Non-pigmented ciliary epithelial cell (primary cell): Measurements from ENCODE around the gene C19orf44.
A peak's percentile ranks its signal among the peaks of the same experiment; 100 is the strongest.
"Not testable (repeated sequence)": the region's sequence is repeated elsewhere in the genome, so short reads cannot be mapped to it uniquely, and the experiment has no call there.

Experiments
- DNase-seq: peaks from one replicate; pipeline ENCODE4 v3.0.0-alpha.2; 2010; ENCODE audit warnings: low read depth

Gene C19orf44

DNA sequence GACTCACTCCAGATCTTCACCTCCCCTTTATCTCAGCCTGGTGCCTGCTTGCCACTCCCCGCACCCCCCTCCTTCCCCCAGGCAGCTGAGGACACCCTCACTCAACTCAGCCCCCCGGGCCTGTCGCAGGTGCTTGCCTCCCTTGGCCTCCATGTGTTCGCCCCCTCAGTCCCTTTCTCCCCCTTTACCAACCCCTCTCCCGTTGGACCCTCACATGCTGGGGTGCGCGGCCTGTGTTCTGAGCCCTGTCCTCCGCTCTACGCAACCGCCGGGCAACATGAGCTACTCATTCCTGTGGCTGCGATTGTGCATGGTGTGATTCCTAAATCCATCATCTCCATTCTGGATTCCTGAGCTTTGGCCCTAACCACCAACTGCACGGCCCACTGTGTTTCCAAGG, 40.9 kb downstream of the C19orf44 start:
- DNase-seq = no peak

- no peak for DNase-seq
Measured at GRCh38 chr19:16540948-16541347, 44.8 kb downstream of the C19orf44 start.

DNA sequence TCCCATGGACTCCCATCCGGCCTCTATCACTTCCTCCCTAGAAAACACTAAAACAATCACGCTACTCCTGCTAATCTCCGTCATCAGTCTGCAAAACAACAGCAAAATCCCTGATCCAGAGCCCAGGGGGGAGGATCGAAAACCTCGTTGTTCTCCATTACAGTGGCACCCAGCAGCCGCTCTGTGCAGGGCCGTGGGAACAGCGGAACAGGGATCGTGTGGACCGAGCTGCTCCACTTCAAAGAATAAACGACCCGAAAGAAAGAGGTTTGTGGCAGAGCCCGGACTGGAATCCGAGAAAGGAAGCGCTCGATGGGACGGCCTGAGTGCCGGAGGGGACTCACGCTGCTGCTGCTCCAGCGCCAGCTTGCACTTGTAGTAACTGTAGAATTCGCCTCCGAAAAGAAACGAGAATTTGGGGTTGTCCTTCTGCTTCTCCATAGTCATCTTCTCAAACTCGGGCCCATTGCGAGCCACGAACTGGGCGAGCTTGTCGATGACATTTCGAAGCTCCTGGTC, 45.4 kb downstream of the C19orf44 start:
- DNase-seq = no peak

DNA sequence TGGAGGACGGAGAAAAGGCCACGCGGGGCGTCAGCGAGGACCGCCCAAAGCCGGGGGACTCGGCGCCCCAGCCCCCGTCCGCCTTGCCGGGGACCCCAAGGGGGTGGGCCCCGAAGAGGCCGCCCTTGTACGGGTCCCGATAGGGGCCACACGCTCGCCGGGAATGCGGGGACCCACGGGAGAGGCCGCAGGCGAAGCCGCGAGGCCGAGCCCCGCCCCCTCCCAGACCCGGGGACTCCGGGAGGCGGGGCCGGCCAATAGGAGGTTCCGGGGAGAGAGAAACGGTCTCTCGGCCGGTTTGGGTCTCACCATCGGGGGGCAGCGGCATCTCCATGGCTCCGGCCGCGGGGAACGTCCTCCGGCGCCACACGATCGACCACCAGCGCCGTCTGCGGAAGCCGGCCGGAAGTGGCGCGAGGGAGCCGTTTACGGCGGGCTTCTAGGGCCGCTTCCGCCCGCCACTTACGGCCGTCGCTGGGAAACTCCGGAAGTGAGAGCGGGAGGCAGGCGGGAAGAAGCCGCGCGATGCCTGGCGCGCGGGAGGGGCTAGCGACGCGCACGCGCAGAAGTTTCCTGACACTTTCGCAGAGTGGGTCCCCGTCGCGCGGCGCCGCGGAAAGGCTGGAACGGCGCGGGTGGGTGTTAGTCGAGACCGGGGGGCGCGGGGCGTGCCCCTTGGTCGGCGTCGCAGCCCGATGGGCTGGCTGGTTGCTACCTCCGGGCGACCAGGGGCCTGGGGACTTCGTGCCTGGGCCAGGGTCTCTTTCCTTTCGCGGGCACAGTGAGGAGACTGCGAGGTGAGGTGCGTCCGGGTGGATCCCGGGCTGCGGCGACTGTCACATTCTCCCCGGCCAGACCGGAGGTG, 46.1 kb downstream of the C19orf44 start, which contains the start of gene CHERP:
Gene CHERP (minus strand): TSS at position 393 of the 865 bp plus-strand sequence. CDS start 59 bp downstream, at position 334.
- peak; percentile 51 for DNase-seq

- DNase-seq = no peak
Measured at GRCh38 chr19:16542910-16543472, 46.8 kb downstream of the C19orf44 start.

DNA sequence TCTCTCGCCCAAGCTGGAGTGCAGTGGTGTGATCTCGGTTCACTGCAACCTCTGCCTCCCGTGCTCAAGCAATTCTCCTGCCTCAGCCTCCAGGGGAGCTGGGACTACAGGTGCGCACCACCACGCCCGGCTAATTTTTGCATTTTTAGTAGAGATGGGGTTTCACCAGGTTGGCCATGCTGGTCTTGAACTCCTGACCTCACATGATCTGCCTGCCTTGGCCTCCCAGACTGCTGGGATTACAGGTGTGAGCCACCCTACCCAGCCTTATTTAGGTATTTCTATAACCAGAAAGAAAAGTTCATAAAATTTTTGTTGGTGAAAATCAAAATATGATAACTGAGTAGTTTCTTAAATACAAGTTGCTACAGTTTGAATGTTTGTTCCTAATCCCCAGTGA, 47.5 kb downstream of the C19orf44 start:
- DNase-seq = not testable (repeated sequence)

GRCh38 chr19:16544473-16545231, 48.5 kb downstream of the C19orf44 start:
- DNase-seq = no peak

DNA sequence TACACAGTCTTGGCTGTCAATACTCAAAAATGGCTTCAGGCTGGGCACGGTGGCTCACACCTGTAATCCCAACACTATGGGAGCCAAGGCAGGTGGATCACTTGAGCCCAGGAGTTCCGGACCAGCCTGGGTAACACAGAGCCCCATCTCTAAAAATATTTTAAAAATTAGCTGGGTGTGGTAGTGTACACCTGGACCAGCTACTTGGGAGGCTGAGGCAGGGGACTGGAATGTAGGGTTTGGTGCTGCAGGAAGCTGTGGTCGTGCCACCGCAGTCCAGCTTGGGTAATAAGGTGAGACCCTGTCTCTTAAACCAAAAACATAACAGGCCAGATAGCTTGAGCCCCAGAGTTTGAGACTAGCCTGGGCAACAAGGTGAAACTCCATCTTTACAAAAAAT, 52.8 kb downstream of the C19orf44 start:
- DNase-seq = no peak

- DNase-seq = not testable (repeated sequence)
Measured at GRCh38 chr19:16551902-16552301, 55.7 kb downstream of the C19orf44 start.

DNA sequence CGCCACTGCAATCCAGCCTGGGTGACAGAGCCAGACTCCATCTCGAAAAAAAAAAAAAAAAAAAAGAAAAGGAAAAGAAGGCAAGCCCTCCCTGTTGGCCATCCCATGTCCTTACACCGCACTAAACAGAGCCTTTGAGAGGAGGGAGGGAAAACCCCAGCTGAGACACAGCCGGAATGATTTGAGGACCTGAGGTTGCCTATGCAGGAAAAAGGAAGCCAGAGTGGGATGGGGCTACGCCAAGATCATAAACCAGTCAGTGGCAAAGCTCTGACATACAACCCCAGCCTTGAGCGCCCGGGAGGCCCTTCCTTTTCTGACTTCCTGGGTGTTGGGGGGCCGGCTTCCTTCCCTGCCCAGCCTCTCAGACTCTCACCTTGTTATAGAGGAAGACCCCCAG, 58.6 kb downstream of the C19orf44 start:
- no peak for DNase-seq

- DNase-seq = no peak
Measured at GRCh38 chr19:16559780-16560276, 63.6 kb downstream of the C19orf44 start.

DNA sequence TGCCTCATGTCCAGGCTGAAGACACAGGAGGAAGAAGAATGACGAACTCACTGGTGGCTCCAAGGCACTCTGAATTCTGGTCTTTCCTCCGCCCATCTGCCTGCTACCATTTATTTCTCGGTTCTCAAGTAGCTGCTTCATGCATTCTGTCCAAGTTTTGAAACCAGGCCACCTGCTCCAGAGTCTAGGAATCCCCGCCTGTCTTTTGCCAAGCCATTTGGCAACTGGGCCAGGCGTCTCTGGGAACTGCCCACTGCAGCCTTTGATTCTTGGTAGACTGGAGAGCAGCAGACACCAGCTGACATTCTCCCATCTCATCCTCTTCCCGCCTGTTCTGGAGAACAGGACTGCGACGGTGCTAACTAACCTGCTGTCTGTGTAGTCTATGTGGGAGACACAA, 65.2 kb downstream of the C19orf44 start:
- DNase-seq = no peak

GRCh38 chr19:16562608-16563025, 66.4 kb downstream of the C19orf44 start:
- no peak for DNase-seq

DNA sequence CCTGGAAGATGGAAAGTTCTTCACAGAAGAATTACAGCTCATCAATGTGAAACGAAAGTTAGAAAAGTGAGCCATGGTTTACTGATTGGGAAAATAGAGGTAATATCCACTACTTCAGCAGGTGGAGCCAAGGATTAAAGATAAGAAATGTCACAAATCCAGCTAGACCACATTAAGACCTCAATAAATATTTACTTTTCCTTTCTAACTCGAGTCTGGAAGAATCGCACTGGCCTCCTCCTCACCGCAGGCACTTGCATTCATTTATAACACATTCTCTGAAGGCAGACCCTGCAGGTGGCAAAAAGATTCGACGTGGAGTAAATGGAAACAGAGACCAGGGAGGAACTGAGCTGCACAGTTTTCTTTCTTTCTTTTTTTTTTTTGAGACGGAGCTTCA, 68.6 kb downstream of the C19orf44 start:
- no peak for DNase-seq

- DNase-seq = no peak
Measured at GRCh38 chr19:16566161-16566560, 70.0 kb downstream of the C19orf44 start.

GRCh38 chr19:16566702-16567101, 70.5 kb downstream of the C19orf44 start:
- DNase-seq = no peak

DNA sequence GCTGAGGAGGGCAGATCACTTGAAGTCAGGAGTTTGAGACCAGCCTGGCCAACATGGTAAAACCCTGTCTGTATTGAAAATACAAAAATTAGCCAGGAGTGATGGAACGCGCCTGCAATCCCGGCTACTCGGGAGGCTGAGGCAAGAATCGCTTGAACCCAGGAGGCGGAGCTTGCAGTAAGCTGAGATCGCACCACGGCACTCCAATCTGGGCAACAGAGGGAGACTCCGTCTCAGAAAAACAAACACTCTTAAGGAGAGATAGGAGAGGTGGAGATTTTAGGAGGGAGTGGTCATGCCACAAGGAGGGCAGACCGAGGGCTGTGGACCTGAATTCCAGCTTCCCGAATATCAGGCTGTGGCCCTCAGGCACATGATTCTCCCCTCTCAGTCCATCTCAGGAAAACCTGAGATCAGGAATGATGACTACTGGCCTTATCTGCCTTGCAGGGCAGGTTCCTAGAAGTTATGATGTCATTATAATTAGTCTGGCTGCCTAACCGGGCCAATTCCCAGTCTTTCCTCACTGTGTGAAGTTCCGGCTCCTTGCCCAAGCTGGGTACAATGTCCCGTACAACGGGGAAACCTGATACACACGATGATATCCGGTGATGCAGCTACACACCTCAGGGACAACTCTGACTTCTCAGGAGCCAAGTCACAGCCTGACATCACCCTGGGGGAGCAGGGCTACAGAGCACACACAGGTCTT, 73.6 kb downstream of the C19orf44 start:
- DNase-seq = no peak
